Osteoblast (primary cell): ENCODE results near the gene RGS12. TPM values are rescaled to one million over a fixed set of nuclear protein-coding genes. Genes with fewer than 3 reads are reported as not detected.

Experiments used
- DNase-seq: peaks from one replicate; pipeline ENCODE4 v3.0.0; 2011; ENCODE audit warnings: low spot score, mixed read lengths; ENCODE audit not compliant: insufficient read length; ENCODE audit errors: missing footprints
- H2AFZ ChIP-seq: 2 replicates; pipeline ENCODE4 v1.6.0; 2011; ENCODE audit warnings: mild to moderate bottlenecking, low read length
- H3K27ac ChIP-seq: 2 replicates; pipeline ENCODE4 v1.5.1; 2011; ENCODE audit warnings: mild to moderate bottlenecking, low read depth, low read length, moderate library complexity
- H3K27me3 ChIP-seq: 2 replicates; pipeline ENCODE4 v1.6.0; 2012; ENCODE audit warnings: mild to moderate bottlenecking, control low read depth, inconsistent platforms, low read length, moderate library complexity; ENCODE audit not compliant: insufficient read depth
- H3K36me3 ChIP-seq: 2 replicates; pipeline ENCODE4 v1.5.1; 2011; ENCODE audit warnings: mild to moderate bottlenecking, low read length, control low read depth, moderate library complexity; ENCODE audit not compliant: insufficient read depth
- H3K4me1 ChIP-seq: 2 replicates; pipeline ENCODE4 v1.5.1; 2011; ENCODE audit warnings: mild to moderate bottlenecking, low read length, control low read depth, moderate library complexity; ENCODE audit not compliant: insufficient read depth
- H3K4me2 ChIP-seq: 2 replicates; pipeline ENCODE4 v1.6.0; 2011; ENCODE audit warnings: mild to moderate bottlenecking, low read length; ENCODE audit not compliant: insufficient read depth
- H3K4me3 ChIP-seq: fragments of 200-600 bp; sonication (generic); 3 replicates; pipeline ENCODE4 v1.5.1; 2012; ENCODE audit warnings: mild to moderate bottlenecking, low read length, inconsistent platforms; ENCODE audit not compliant: insufficient read depth
- H3K79me2 ChIP-seq: 2 replicates; pipeline ENCODE4 v1.6.0; 2012; ENCODE audit warnings: mild to moderate bottlenecking, low read length, control low read depth, inconsistent platforms; ENCODE audit not compliant: insufficient read depth
- H3K9me3 ChIP-seq: 2 replicates; pipeline ENCODE4 v1.5.1; 2011; ENCODE audit warnings: low read depth, low read length, control low read depth
- H4K20me1 ChIP-seq: 2 replicates; pipeline ENCODE4 v1.6.0; 2012; ENCODE audit warnings: mild to moderate bottlenecking, low read length, control low read depth; ENCODE audit not compliant: insufficient read depth
- total RNA-seq: library from RNA; depleted of rRNA; stranded (reverse); fragments of >200 nt; gene quantifications from 2 replicates; pipeline ENCODE4 v1.2.3, GENCODE V29; 2012
- TF ChIP-seq, protein P1 (sequence below): IDR thresholded peaks from 2 replicates; pipeline ENCODE4 v1.5.1; 2011; ENCODE audit warnings: mild to moderate bottlenecking, low read depth, low read length, moderate library complexity; ENCODE audit errors: extremely low read depth

RGS12 gene
- total RNA-seq, 1 donor: 61.2 TPM

DNA sequence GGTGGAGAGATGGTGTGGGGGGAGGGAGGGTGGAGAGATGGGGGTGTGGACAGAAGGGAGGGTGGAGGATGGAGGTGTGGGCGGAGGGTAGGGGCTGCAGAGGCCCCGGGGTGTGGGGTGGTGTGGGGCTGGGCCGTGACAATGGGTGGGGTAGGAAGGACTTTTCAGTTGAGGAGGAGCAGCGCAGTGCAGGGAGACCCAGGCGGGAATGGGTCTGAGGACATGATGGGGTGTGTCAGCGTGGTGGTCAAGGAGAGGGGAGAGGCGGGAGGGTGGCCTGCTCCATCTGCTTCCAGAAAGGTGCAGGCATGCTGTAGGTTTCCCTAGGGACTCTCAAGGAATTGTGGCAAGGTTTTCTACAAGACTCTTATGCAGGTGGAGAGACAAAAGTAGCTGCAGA, 48.9 kb downstream of the RGS12 start:
- TF ChIP-seq, protein P1, sequence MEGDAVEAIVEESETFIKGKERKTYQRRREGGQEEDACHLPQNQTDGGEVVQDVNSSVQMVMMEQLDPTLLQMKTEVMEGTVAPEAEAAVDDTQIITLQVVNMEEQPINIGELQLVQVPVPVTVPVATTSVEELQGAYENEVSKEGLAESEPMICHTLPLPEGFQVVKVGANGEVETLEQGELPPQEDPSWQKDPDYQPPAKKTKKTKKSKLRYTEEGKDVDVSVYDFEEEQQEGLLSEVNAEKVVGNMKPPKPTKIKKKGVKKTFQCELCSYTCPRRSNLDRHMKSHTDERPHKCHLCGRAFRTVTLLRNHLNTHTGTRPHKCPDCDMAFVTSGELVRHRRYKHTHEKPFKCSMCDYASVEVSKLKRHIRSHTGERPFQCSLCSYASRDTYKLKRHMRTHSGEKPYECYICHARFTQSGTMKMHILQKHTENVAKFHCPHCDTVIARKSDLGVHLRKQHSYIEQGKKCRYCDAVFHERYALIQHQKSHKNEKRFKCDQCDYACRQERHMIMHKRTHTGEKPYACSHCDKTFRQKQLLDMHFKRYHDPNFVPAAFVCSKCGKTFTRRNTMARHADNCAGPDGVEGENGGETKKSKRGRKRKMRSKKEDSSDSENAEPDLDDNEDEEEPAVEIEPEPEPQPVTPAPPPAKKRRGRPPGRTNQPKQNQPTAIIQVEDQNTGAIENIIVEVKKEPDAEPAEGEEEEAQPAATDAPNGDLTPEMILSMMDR: no peak

DNA sequence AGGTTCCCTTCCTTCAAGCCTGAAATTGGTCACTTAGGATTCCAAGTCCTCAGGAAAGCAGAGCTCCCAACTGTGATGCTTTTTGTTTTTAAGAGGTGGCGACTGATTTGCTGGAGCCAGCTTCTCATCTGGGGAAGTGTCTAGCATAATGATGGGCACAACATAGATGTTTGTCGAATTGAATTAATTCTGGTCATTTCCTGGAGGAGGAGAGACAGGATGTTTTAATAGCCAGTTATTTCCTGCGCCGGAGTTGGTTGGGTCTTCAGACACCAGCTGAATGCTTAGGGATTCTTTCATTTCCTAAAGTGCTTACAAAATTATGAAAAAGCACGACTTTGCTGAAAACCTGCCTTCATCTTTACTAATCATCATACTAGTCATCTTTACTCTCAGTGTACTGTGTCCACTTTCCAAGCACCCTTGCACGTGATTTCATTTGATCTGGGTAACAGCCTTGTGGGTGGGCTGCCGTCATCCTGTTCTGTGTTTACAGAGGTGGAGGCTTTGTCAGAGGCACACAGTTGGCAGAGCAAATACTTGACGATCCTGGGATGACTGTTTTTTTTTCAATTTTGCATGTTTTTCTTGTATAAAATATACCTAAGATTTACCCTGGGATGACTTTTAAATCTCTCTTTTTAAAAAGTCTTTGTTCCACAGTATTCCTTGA, 49.5 kb downstream of the RGS12 start:
- Histone ChIP-seq H3K4me3 (peak overlapping the region; percentile 41), H3K27ac (peak overlapping the region; percentile 91), H4K20me1 (peaks cover 8% of the 10 kb centered on the region)

More for the DNA sequence above, 48.9 kb downstream of the RGS12 start:
- DNase-seq: no peak
- peak overlapping the region; percentile 76 for H3K4me2 ChIP-seq
- H3K36me3 ChIP-seq: peaks cover 3% of the 10 kb centered on the region
- H2AFZ ChIP-seq: peak overlapping the region; percentile 14
- peaks cover 8% of the 10 kb centered on the region for H4K20me1 ChIP-seq
- peak overlapping the region; percentile 41 for H3K4me3 ChIP-seq
- peaks cover 17% of the 10 kb centered on the region for H3K4me1 ChIP-seq
- H3K9me3 ChIP-seq: no peaks in the 10 kb centered on the region
- peak overlapping the region; percentile 91 for H3K27ac ChIP-seq
- H3K79me2 ChIP-seq: peaks cover 10% of the 10 kb centered on the region
- H3K27me3 ChIP-seq: no peaks in the 10 kb centered on the region

More for the DNA sequence above, 49.5 kb downstream of the RGS12 start:
- Histone ChIP-seq H3K4me1 (peaks cover 17% of the 10 kb centered on the region), H3K36me3 (peaks cover 3% of the 10 kb centered on the region), H2AFZ (peak overlapping the region; percentile 14), H3K79me2 (peaks cover 10% of the 10 kb centered on the region), H3K27me3 (no peaks in the 10 kb centered on the region), H3K9me3 (no peaks in the 10 kb centered on the region), H3K4me2 (peak overlapping the region; percentile 76)
- peak; percentile 94 for DNase-seq
- TF ChIP-seq, protein P1: no peak

Other genes with a start within 250 kb of the RGS12 start
- not detected in 2 replicates for gene HTT-AS, start 218.5 kb upstream of the RGS12 start, total RNA-seq
- gene HTT, start 218.3 kb upstream of the RGS12 start, total RNA-seq: 44.5 and 65.1 TPM in 2 replicates
- 0.59 and 0.72 TPM in 2 replicates for gene MSANTD1, start 43.9 kb upstream of the RGS12 start, total RNA-seq
- gene HGFAC, start 148.9 kb downstream of the RGS12 start, total RNA-seq: not detected in 2 replicates
- gene DOK7, start 170.3 kb downstream of the RGS12 start, total RNA-seq: not detected in 2 replicates
- 79.3 and 82.9 TPM in 2 replicates for gene LRPAP1, start 239.4 kb downstream of the RGS12 start, total RNA-seq